DND-41 (cell line): ENCODE results near the gene PHF21B.
"Not testable (repeated sequence)": the region's sequence is repeated elsewhere in the genome, so short reads cannot be mapped to it uniquely, and the experiment has no call there.

Experiments used
- ATAC-seq: fragments of 200-7000 bp; cut with Tn5 transposase; 3 replicates; pipeline ENCODE4 v1.9.1; 2021; ENCODE audit warnings: low read depth; ENCODE audit not compliant: insufficient read depth
- DNase-seq: peaks from one replicate; pipeline ENCODE4 v3.0.0-alpha.2; 2020
- H2AFZ ChIP-seq: 2 replicates; pipeline ENCODE4 v1.6.0; 2012; ENCODE audit warnings: low read depth, low read length
- H3K27ac ChIP-seq: 2 replicates; pipeline ENCODE4 v1.5.1; 2012; ENCODE audit warnings: low read length, inconsistent platforms
- H3K27me3 ChIP-seq: fragments of 200-600 bp; sonication (generic); 2 replicates; pipeline ENCODE4 v1.6.0; 2012; ENCODE audit warnings: low read length, mild to moderate bottlenecking, inconsistent platforms; ENCODE audit not compliant: insufficient read depth, poor library complexity
- H3K36me3 ChIP-seq: 2 replicates; pipeline ENCODE4 v1.5.1; 2012; ENCODE audit warnings: low read length, inconsistent platforms; ENCODE audit not compliant: insufficient read depth
- H3K4me1 ChIP-seq: 2 replicates; pipeline ENCODE4 v1.5.1; 2012; ENCODE audit warnings: mild to moderate bottlenecking, low read length; ENCODE audit not compliant: insufficient read depth
- H3K4me2 ChIP-seq: 2 replicates; pipeline ENCODE4 v1.6.0; 2012; ENCODE audit warnings: mild to moderate bottlenecking, moderate library complexity, low read length, inconsistent platforms; ENCODE audit not compliant: insufficient read depth
- H3K4me3 ChIP-seq, 2 experiments: fragments of 200-600 bp in 1 of 2; shearing (Covaris generic) in 1 of 2; 2 replicates each; pipeline ENCODE4 v1.5.1; 2012 to 2016; ENCODE audit warnings: inconsistent platforms in 2 of 2, low read length in 2 of 2, mild to moderate bottlenecking in 2 of 2, low read depth in 1 of 2, moderate library complexity in 1 of 2
- H3K79me2 ChIP-seq: 2 replicates; pipeline ENCODE4 v1.6.0; 2012; ENCODE audit warnings: low read length, inconsistent platforms; ENCODE audit not compliant: insufficient read depth
- H3K9ac ChIP-seq: 2 replicates; pipeline ENCODE4 v1.6.0; 2012; ENCODE audit warnings: low read depth, mild to moderate bottlenecking, inconsistent platforms, low read length, moderate library complexity
- H3K9me3 ChIP-seq: 2 replicates; pipeline ENCODE4 v1.5.1; 2012; ENCODE audit warnings: low read length, moderate library complexity, mild to moderate bottlenecking, inconsistent platforms; ENCODE audit not compliant: insufficient read depth, severe bottlenecking
- H4K20me1 ChIP-seq: 2 replicates; pipeline ENCODE4 v1.6.0; 2012; ENCODE audit warnings: low read length; ENCODE audit not compliant: insufficient read depth
- CTCF ChIP-seq: IDR thresholded peaks from 2 replicates; pipeline ENCODE4 v1.5.1; 2012; ENCODE audit warnings: borderline replicate concordance, low read length, moderate library complexity, mild to moderate bottlenecking; ENCODE audit not compliant: poor library complexity, severe bottlenecking; ENCODE audit errors: extremely low read depth
- EZH2 ChIP-seq: IDR thresholded peaks from 3 replicates; pipeline ENCODE4 v1.6.1; 2012; ENCODE audit warnings: borderline replicate concordance, low read depth, mild to moderate bottlenecking, moderate library complexity, low read length, inconsistent platforms; ENCODE audit not compliant: severe bottlenecking

The PHF21B gene

GRCh38 chr22:44962741-44963454 is 46.9 kb downstream of the PHF21B start:
- DNase-seq (no peak), ATAC-seq (no peak)
- Histone ChIP-seq H3K4me2 (no peak overlapping the region), H3K9me3 (no peaks in the 10 kb centered on the region), H3K4me1 (no peaks in the 10 kb centered on the region), H4K20me1 (peaks cover 83% of the 10 kb centered on the region), H2AFZ (no peak overlapping the region), H3K27me3 (no peaks in the 10 kb centered on the region), H3K79me2 (peaks cover 71% of the 10 kb centered on the region), H3K27ac (no peak overlapping the region), H3K4me3 (no peak overlapping the region), H3K36me3 (peaks cover 5% of the 10 kb centered on the region), H3K9ac (no peak overlapping the region)
- TF ChIP-seq EZH2: no peak
- no peak for TF ChIP-seq CTCF

- H3K27ac ChIP-seq, H2AFZ ChIP-seq, H3K27me3 ChIP-seq, ATAC-seq, H3K36me3 ChIP-seq, H3K9me3 ChIP-seq, DNase-seq, H3K9ac ChIP-seq, H3K4me3 ChIP-seq, H3K4me1 ChIP-seq, H3K4me2 ChIP-seq: not testable (repeated sequence)
- peaks cover 84% of the 10 kb centered on the region for H4K20me1 ChIP-seq
- H3K79me2 ChIP-seq: peaks cover 71% of the 10 kb centered on the region
These were observed 48.1 kb downstream of the PHF21B start for GRCh38 chr22:44961682-44962081.

GRCh38 chr22:44956840-44957767 is 52.7 kb downstream of the PHF21B start:
- Histone ChIP-seq H3K9me3 (no peaks in the 10 kb centered on the region), H3K79me2 (peaks cover 77% of the 10 kb centered on the region), H3K4me2 (no peak overlapping the region), H3K9ac (no peak overlapping the region), H3K4me3 (no peak overlapping the region), H4K20me1 (peaks cover 78% of the 10 kb centered on the region), H2AFZ (no peak overlapping the region), H3K27ac (no peak overlapping the region), H3K27me3 (no peaks in the 10 kb centered on the region), H3K36me3 (peaks cover 6% of the 10 kb centered on the region), H3K4me1 (no peaks in the 10 kb centered on the region)
- TF ChIP-seq EZH2 (no peak), CTCF (peak; percentile 4)
- no peak for ATAC-seq
- no peak for DNase-seq

- peaks cover 76% of the 10 kb centered on the region for H3K79me2 ChIP-seq
- H3K27me3 ChIP-seq: no peaks in the 10 kb centered on the region
- H3K4me1 ChIP-seq: no peaks in the 10 kb centered on the region
- no peak overlapping the region for H3K27ac ChIP-seq
- peaks cover 15% of the 10 kb centered on the region; the same call in 1 of the 2 replicates for H3K36me3 ChIP-seq
- DNase-seq: no peak
- H2AFZ ChIP-seq: no peak overlapping the region
- ATAC-seq: peak; percentile 47; the same call in 2 of the 3 replicates
- peaks cover 83% of the 10 kb centered on the region for H4K20me1 ChIP-seq
- H3K4me2 ChIP-seq: no peak overlapping the region
- H3K9ac ChIP-seq: no peak overlapping the region
- H3K9me3 ChIP-seq: no peaks in the 10 kb centered on the region
- no peak overlapping the region for H3K4me3 ChIP-seq
- TF ChIP-seq EZH2: no peak
- no peak for TF ChIP-seq CTCF
These were observed 54.7 kb downstream of the PHF21B start for GRCh38 chr22:44955102-44955501.
